Parathyroid adenoma (tissue), 2 donors: Measurements from ENCODE around the gene CACNA1C.
"Not testable (repeated sequence)": the region's sequence is repeated elsewhere in the genome, so short reads cannot be mapped to it uniquely, and the experiment has no call there.

ENCODE experiments used
- H2AFZ ChIP-seq: fragments of 300-600 bp; sonication (generic); one replicate; pipeline ENCODE4 v1.7.0; 2017; ENCODE audit warnings: antibody characterized with exemption, mild to moderate bottlenecking
- H3K27ac ChIP-seq: fragments of 300-600 bp; sonication (generic); one replicate; pipeline ENCODE4 v1.7.0; 2017
- H3K27me3 ChIP-seq: fragments of 300-600 bp; sonication (generic); one replicate; pipeline ENCODE4 v1.7.0; 2017; ENCODE audit warnings: low read length; ENCODE audit not compliant: control insufficient read depth, insufficient read depth
- H3K36me3 ChIP-seq: fragments of 300-600 bp; sonication (generic); one replicate; pipeline ENCODE4 v1.7.0; 2017; ENCODE audit warnings: low read length; ENCODE audit not compliant: control insufficient read depth, insufficient read depth
- H3K4me1 ChIP-seq: fragments of 300-600 bp; sonication (generic); one replicate; pipeline ENCODE4 v1.7.0; 2017; ENCODE audit warnings: control low read depth
- H3K4me2 ChIP-seq: fragments of 300-600 bp; sonication (generic); one replicate; pipeline ENCODE4 v1.7.0; 2017; ENCODE audit warnings: low read length
- H3K4me3 ChIP-seq: fragments of 300-600 bp; sonication (generic); one replicate; pipeline ENCODE4 v1.7.0; 2017; ENCODE audit warnings: low read depth, low read length
- H3K79me2 ChIP-seq: fragments of 300-600 bp; sonication (generic); one replicate; pipeline ENCODE4 v1.7.0; 2017; ENCODE audit warnings: control low read depth
- H3K9ac ChIP-seq: fragments of 300-600 bp; sonication (generic); one replicate; pipeline ENCODE4 v1.7.0; 2017; ENCODE audit warnings: mild to moderate bottlenecking
- H3K9me3 ChIP-seq: fragments of 300-600 bp; sonication (generic); one replicate; pipeline ENCODE4 v1.7.0; 2017; ENCODE audit warnings: low read length; ENCODE audit not compliant: control insufficient read depth
- CTCF ChIP-seq: fragments of 300-600 bp; sonication (generic); IDR thresholded peaks from one replicate; pipeline ENCODE4 v1.7.0; 2017; ENCODE audit warnings: antibody characterized with exemption, mild to moderate bottlenecking
- donor health status: primary hyperparathyroidism.

The CACNA1C gene

GRCh38 chr12:2098852-2099251, 46.1 kb downstream of the CACNA1C start:
- no peak overlapping the region for H3K27ac ChIP-seq
- no peaks in the 10 kb centered on the region for H3K9me3 ChIP-seq
- no peaks in the 10 kb centered on the region for H3K79me2 ChIP-seq

GRCh38 chr12:2099595-2099994, 46.8 kb downstream of the CACNA1C start:
- Histone ChIP-seq H3K4me1 (no peaks in the 10 kb centered on the region), H3K4me3 (no peak overlapping the region), H2AFZ (no peak overlapping the region), H3K27ac (no peak overlapping the region), H3K9ac (no peak overlapping the region), H3K36me3 (no peaks in the 10 kb centered on the region), H3K4me2 (no peak overlapping the region), H3K27me3 (no peaks in the 10 kb centered on the region), H3K9me3 (no peaks in the 10 kb centered on the region), H3K79me2 (no peaks in the 10 kb centered on the region)
- TF ChIP-seq CTCF: no peak

More at GRCh38 chr12:2098852-2099251, 46.1 kb downstream of the CACNA1C start:
- TF ChIP-seq CTCF: no peak
- Histone ChIP-seq H3K9ac (no peak overlapping the region), H3K27me3 (no peaks in the 10 kb centered on the region), H3K4me2 (no peak overlapping the region), H2AFZ (no peak overlapping the region), H3K36me3 (no peaks in the 10 kb centered on the region), H3K4me3 (no peak overlapping the region), H3K4me1 (no peaks in the 10 kb centered on the region)

GRCh38 chr12:2101359-2101758, 48.6 kb downstream of the CACNA1C start:
- H3K27ac ChIP-seq: no peak overlapping the region
- no peak for TF ChIP-seq CTCF
- no peak overlapping the region for H2AFZ ChIP-seq
- no peak overlapping the region for H3K9ac ChIP-seq
- no peaks in the 10 kb centered on the region for H3K9me3 ChIP-seq
- H3K4me2 ChIP-seq: no peak overlapping the region
- no peaks in the 10 kb centered on the region for H3K79me2 ChIP-seq
- no peaks in the 10 kb centered on the region for H3K27me3 ChIP-seq
- no peaks in the 10 kb centered on the region for H3K4me1 ChIP-seq
- no peak overlapping the region for H3K4me3 ChIP-seq
- no peaks in the 10 kb centered on the region for H3K36me3 ChIP-seq

GRCh38 chr12:2101771-2102170, 49.0 kb downstream of the CACNA1C start:
- Histone ChIP-seq H3K9ac (no peak overlapping the region), H3K36me3 (no peaks in the 10 kb centered on the region), H3K4me3 (no peak overlapping the region), H3K27ac (no peak overlapping the region), H2AFZ (no peak overlapping the region), H3K4me2 (no peak overlapping the region), H3K79me2 (no peaks in the 10 kb centered on the region), H3K9me3 (no peaks in the 10 kb centered on the region), H3K27me3 (no peaks in the 10 kb centered on the region), H3K4me1 (no peaks in the 10 kb centered on the region)
- TF ChIP-seq CTCF: no peak

- not testable (repeated sequence) for H3K9me3 ChIP-seq, H3K79me2 ChIP-seq, H3K27ac ChIP-seq, H3K27me3 ChIP-seq, H3K4me2 ChIP-seq, H3K4me1 ChIP-seq, H3K36me3 ChIP-seq, H3K9ac ChIP-seq, H3K4me3 ChIP-seq, H2AFZ ChIP-seq
Measured at GRCh38 chr12:2102736-2103135, 49.9 kb downstream of the CACNA1C start.

- H3K9me3 ChIP-seq, H3K27ac ChIP-seq, H3K36me3 ChIP-seq, H3K79me2 ChIP-seq, H3K9ac ChIP-seq, H2AFZ ChIP-seq, H3K4me3 ChIP-seq, H3K4me2 ChIP-seq, H3K27me3 ChIP-seq, H3K4me1 ChIP-seq: not testable (repeated sequence)
Measured at GRCh38 chr12:2105387-2105786, 52.6 kb downstream of the CACNA1C start.
